ENCODE results near the gene ACSM2B. TPM values are rescaled to one million over a fixed set of nuclear protein-coding genes. Genes with fewer than 3 reads are reported as not detected.
"Not testable (repeated sequence)": the region's sequence is repeated elsewhere in the genome, so short reads cannot be mapped to it uniquely, and the experiment has no call there.

The ACSM2B gene
- total RNA-seq, 2 experiments from 2014 or later = not detected

DNA sequence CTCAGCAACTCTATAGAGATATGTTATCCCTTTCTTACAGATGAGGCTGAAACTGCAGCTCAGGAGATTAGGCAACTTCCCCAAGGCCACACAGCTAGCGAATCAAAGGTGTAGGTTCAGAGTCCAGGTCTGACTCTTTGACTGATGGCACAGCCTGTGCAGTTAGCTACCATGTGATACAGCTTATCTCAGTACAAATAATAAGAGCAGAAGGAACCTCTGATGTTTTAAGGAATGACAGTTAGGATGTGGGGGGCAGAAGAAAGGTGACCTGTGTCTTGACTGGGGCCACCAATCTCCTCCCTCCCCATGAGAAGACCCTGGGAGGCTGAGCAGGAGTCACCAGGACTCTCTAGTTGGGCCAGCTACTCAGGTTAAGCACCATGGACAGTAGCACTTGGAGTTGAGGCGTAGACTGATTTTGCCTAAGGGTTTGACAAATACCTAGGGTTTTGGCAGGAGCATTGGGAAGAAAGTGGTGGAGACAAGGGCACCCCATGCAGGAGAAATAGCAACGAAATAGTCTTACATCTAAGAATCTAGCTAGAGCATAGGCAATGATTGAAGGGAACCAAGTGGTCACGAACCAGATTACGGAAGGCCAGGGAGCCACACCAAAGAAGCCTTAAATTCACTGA is 22.8 kb upstream of the ACSM2B start:
- ChIA-PET CTCF (no interaction called here), POLR2A (no interaction called here)

DNA sequence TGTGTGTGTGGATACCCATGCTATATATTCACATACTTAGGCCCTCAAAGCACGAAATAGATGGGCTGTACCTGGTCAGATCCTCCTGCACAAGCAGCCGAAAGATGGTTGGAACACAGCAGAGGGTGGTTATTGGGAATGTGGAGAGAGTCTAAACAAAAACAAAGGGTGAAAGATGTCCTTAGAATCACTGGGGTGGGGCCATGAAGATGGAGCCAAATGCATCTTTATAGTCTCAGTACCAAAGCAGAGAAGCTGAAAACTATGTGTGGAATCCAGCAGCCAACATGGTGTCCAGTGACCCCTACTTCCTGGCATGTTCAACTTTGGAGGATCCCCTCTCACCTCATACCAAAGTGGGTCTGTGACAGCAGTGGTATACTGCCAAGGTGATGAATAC is 19.5 kb upstream of the ACSM2B start:
- CTCF ChIA-PET, POLR2A ChIA-PET: not testable (repeated sequence)

DNA sequence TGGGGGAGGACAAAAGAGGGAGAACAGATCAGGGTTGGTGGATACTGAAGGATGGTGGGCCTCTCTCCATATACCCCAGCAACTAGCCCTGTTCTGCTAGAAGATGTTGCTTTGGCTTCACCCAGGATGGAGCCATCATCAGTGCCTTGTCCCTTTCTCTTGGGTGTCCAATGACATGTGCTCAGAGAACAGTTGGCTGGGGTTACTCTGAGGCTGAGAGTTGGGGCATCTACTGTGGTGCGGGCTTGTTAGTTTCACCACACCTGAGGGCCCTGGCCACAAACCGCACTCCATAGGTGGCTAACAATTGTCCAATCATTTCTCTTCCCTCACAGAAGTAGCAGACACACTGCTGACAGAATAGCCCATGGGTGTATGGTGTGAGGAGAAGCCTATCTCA is 18.9 kb upstream of the ACSM2B start:
- POLR2A ChIA-PET, CTCF ChIA-PET: not testable (repeated sequence)

DNA sequence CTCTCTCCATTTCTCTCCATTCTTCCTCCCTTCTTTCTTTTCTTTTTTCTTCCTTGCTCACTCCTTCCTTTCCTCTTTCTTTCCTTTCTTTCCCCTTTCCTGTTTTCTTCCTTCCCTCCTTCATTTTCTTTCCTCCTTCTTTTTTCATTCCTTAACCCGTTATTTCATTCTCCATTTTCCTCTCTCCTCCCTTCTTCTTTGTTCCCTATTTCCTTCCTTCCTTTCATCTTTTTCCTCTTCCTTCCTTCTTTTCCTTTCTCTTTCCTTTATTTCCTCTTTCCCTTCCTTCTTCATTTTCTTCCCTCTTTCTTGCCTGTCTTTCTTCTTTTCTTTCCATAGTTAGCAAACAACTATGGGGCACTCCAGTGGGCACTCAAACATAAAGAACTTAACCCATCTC is 16.6 kb upstream of the ACSM2B start:
- CTCF ChIA-PET, POLR2A ChIA-PET: not testable (repeated sequence)

DNA sequence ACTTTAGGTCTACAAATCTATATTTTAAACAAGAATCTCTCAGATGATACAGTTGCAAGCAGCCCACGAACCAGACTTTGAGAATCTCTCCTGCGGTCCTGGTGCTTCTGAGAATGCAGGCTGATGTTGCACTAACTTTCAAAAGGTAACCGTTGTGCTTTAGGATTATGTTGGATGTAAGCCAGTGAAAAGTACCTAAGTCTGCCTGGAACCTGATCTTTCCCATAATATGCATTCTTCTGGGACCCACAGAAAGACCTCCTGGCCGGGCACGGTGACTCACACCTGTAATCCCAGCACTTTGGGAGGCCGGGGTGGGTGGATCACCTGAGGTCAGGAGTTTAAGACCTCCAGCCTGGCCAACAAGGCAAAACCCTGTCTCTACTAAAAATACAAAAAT is 13.3 kb upstream of the ACSM2B start:
- POLR2A ChIA-PET = not testable (repeated sequence)

DNA sequence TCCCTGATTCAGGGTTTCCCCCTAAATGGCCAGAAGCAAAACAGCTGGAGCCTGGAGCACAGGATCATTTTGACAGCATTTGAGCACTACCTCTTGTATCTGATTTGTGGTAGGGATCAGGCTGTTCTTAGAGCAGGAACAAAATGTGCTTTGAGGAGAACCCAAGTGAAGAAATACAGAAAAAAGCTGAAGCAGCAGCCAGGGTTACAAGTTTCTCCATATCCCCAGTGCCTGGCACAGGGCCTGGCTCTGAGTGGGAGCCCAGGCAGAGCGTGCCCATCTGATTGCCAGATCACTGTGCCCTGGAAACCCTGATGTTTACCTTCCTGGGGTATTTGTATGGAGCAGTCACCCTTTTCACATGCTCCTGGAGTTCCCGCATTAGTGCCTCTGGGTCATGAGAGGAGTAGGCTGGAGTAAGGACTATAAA is 11.5 kb upstream of the ACSM2B start:
- POLR2A ChIA-PET, CTCF ChIA-PET: not testable (repeated sequence)

More for the DNA sequence above, 13.3 kb upstream of the ACSM2B start:
- CTCF ChIA-PET = not testable (repeated sequence)

DNA sequence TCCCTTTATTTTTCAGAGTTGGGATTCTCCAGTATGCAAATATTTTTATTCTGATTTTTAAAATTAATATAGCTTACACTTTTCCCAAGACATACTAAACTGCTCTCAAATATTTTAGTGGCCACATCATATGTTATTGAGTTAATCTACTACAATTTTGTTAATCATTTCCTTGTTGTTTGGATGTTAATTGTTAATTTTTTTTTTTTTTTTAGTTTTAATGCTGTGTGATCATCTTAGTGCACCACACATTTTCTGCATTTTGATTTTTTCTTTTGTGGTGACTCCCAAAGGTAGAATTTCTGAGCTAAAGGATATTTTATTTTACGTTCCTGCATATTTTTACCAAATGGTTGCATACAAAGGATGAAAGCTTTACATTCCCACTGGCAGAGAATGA is 10.5 kb upstream of the ACSM2B start:
- POLR2A ChIA-PET = not testable (repeated sequence)

DNA sequence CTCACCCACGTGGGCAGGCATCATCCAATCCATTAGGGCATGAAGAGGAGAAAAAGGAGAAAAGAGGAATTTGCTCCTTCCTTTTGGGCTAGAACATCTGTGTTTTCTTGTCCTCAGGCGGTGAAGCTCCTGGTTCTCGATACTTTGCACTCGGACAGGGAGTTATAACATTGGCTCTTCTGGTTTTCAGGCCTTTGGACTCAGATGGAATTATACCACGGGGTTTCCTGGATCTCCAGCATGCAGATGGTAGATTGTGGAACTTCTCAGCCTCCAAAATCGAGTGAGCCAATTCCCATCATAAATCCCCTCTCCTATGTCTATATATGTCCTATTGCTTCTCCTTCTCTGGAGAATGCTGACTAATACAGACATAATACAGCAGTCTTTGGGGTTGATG is 9.9 kb upstream of the ACSM2B start:
- CTCF ChIA-PET, POLR2A ChIA-PET: not testable (repeated sequence)

More for the DNA sequence above, 10.5 kb upstream of the ACSM2B start:
- CTCF ChIA-PET = not testable (repeated sequence)

DNA sequence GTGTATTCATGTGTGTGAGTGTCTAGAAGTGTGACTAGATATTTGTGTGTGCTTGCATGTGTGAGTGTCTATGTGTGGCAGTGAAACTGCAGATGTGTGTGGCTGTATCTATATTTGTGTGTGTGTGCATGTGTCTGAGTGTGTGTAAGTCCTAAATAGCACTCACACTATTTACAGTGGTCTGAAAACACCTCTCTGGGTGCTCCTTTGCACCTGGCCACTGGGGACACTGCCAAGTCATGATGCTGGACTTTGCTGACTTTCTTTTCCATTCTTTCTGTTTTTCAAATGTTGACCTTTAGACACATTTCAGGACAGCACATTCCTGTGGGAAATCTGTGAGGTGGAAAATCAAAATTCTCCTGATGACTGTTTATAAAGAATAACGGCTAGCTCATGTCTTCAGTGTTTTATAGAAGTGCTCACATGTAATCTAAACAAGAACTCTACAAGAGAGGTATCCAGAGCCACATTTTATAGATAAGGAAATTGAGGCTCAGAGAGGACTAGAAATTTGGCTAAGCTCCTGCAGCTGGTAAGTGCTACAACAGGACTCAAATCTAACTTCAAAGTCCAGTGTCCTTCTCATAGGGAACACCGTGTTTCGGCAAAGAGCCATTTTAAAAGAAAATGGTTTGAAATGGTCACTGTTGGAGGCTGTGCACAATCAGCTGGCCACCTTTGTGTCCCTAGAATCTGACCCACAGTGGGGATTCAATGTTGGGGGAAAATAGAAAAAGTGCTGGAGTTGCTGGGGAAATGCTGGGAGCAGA is 4.5 kb upstream of the ACSM2B start:
- POLR2A ChIA-PET, CTCF ChIA-PET: not testable (repeated sequence)

DNA sequence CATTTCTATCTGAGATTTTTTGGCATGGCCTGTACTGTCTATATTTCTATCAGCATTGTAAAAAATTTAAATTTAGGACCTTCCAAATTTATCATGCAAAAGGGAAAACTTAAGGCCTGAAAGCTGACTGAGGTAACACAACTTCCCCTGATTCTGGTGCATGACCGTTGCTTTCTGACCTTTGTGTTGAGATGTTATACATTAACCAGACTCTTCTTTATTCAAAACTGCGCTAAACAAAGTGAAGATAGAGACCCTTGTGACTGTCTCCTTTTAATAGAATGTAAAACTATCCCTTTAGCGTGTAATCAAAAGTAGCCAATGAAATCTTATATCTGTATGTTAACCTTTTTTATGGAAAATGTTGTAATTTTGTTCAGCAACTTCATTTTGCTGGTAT is 1.9 kb upstream of the ACSM2B start:
- POLR2A ChIA-PET, CTCF ChIA-PET: not testable (repeated sequence)

DNA sequence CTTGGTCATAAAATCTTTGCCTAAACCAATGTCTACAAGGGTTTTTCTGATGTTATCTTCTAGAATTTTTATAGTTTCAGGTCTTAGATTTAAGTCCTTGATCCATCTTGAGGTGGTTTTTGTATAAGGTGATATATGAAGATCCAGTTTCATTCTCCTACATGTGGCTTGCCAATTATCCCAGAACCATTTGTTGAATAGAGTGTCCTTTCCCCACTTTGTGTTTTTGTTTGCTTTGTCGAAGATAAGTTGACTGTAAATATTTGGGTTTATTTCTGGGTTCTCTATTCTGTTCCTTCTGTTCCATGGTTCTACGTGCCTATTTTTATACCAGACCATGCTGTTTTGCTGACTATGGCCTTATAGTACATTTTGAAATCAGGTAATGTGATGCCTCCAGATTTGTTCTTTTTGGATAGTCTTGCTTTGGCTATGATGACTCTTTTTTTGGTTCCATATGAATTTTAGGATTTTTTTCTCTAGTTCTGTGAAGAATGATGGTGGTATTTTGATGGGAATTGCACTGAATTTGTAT is 7.0 kb downstream of the ACSM2B start:
- POLR2A ChIA-PET, CTCF ChIA-PET: not testable (repeated sequence)

DNA sequence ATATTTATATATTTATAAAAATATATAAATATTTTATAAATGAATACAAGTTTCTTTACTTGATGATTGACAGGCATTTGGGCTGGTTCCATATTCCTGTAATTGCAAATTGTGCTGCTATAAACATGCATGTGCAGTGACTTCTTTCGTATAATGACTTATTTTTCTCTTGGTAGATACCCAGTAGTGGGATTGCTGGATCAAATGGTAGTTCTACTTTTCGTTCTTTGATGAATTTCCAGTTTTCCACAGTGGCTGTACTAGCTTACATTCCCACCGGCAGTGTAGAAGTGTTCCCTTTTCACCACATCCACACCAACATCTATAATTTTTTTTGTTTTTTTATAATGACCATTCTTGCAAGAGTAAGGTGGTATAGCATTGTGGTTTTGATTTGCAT is 7.8 kb downstream of the ACSM2B start:
- POLR2A ChIA-PET = no interaction called here
- CTCF ChIA-PET = no interaction called here

DNA sequence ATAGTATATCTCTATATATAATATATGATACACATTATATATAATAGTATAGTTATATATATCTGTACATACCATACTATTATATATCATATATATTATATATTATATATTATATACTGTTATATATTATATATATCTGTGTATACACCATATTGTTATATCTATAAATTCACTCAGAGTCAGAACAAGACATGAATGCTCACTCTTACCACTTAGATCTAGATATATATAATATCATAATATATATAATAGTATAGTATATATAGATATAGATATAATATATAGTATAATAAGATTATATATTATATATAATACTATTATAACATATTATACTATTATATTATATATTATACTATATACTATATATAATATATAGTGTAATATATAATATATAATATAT is 9.3 kb downstream of the ACSM2B start:
- CTCF ChIA-PET = no interaction called here
- POLR2A ChIA-PET = no interaction called here

DNA sequence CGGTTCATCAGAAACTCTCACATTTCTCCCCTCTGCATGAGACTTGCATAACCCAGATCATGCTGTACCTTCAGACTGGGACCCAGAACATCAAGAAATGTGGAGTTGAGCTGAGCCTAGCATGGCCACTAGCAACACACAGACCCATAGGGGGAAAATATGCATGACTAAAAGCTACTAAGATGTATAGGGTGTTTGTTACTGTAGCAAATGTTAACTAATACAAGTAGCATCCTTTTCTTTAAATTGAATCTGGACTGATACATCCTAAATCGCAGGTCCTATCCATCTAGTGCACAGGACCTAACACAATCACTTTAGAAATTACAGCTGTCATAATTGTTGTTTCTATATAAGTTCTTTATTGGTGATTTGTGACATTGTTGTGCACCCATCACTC is 10.8 kb downstream of the ACSM2B start:
- CTCF ChIA-PET = interaction anchor here (0.6 kb wide), 1 partner anchor 610 kb away, joined by 3 read pairs; no protein-coding TSS in a partner anchor
- POLR2A ChIA-PET = not testable (repeated sequence)

DNA sequence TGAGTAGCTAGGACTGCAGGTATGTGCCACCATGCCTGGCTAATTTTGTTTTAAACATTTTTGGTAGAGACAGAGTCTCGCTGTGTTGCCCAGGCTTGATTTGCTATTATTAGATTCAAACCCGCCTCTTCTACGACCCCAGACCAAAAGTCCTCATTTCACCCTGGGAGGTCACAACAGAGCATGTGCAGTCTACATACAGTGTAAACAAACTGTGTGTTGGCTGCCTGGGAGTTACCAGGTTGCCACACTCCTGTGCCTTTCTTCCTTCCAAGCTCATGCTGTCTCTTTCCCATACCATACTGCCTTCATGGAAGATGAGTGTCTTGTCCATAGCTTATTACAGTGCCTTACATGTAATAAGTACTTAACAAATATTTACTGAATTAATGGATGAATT is 11.9 kb downstream of the ACSM2B start:
- POLR2A ChIA-PET, CTCF ChIA-PET: not testable (repeated sequence)

DNA sequence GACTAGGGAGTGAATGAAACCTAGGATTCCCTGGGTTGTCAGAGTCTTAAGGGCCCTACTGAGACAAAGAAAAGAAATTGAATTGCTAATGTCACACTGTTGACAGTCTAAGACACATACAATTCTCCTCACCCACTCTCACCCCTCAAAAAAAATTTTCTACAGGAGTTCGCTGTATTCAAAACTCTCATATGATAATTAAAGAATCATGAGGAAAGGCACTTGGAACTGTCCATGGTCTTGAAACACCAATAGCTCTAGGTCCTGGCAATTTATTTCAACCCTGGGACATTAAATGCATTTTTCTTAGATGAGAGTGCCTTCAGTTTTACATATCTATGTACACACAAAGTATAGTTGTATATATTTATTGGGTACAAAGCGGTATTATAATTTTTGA is 20.5 kb downstream of the ACSM2B start:
- CTCF ChIA-PET, POLR2A ChIA-PET: not testable (repeated sequence)

DNA sequence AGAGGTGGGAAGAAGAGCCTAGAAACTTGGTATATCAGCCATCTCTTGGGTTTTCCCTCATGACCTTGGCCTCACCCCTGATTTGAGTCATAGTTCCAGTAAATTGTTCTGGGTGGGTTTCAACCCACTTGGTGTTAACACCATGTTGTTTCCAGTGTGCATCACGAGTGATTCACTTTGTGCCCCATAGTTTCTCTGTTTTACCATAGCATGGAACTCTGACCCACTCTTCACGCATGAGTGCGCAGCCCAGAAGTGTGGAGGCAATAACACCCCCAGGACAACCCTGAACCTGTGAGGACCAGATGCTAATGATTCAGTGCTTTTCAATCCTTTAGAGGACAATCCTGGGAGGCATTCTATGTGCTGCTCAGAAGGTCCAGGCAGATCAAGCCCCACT is 21.5 kb downstream of the ACSM2B start:
- CTCF ChIA-PET = not testable (repeated sequence)

DNA sequence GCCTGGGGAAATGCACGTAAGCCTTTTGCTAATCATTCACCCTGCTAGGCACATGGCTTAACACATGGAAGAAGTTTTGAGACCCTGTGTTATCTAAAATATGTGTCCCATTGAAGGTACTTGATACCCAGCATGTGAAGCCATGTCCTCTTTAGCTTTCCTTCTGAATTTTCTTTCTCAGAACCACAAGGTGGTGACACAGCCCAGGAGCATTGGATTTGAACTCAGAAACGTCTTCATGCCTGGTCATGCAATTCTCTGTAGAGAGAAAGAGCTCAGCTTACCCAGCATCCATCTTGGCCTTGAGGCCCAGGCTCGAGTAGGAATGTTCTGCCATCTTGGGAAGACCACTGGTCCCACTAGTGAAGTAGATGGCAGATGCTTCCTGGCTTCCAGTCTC is 22.7 kb downstream of the ACSM2B start:
- POLR2A ChIA-PET, CTCF ChIA-PET: not testable (repeated sequence)

More for the DNA sequence above, 21.5 kb downstream of the ACSM2B start:
- POLR2A ChIA-PET = not testable (repeated sequence)

DNA sequence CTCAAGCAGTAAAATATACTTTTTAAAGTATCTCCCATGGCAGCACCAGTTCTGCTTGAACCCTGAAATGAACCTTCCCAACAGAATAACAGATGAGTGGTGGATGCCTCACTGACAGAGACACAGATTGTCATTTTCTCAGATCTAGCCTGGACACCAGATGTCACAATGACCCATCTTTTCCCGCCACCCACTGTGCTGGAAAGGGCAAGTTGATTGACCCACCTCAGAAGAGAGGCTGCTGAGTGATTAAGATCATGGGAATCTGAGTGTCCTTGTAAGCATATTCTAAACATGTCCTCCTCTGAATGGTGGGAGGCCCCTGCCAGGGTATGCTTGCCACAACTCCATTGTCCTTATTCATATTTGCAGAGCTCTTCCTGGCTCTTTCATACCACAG is 29.2 kb downstream of the ACSM2B start:
- POLR2A ChIA-PET, CTCF ChIA-PET: not testable (repeated sequence)

DNA sequence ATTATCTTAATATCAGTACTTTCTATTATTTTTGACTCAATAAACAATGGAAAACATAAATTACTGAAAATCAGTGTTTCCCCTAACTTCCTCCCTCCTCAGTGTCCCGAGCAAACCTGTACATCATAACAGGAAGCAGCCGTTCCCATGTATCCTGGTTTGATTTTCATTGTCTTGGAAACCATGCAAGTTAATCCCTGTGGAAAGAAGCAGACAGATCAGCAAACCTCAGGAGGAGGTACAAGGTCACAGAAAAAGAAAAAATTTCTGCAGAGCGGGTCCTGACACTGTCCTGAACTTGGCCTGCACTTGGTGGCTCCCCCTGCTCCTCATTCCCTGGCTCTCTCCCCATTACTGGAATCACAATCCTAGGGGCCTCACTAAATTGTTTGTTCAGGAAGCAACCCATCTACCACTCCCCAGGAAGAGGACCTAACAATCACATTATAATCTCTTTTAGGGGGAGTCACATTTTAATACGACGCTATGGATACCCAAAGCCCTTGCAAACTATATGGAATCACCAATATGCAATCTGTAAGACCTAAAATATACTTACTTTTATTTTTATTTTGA is 29.8 kb downstream of the ACSM2B start:
- POLR2A ChIA-PET, CTCF ChIA-PET: not testable (repeated sequence)

DNA sequence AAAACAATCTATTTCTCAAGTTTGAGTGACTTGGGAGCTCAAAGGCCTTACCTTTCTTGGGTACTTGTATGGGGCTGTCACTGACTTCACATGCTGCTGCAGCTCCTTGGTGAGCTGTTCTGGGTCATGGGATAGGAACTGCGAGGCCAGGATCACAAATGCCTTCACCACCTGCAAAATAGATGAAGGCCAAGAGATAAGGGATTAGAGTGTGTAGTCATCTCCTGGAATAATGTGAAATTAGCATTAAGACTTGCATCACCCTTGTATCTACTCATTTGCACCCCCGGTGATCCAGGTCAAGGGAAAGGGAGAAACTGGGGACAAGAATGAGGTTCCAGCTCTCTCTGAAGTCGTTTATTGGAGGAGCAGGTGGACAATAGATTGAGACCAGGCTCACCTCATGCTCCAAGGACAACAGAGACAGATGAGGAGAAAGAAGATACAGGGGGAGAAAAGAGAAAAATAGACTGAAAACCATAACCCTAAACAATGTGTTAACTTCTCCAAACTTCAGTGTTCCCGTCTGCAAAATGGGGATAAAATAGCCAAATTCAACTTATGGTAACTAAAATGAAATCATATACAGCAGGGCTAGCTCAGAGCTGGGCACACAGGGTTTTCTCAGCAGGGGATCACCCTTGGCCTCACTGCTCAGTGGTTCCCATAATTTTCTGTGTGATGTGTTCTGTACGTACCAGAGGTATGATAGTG is 35.4 kb downstream of the ACSM2B start:
- CTCF ChIA-PET, POLR2A ChIA-PET: not testable (repeated sequence)
